GM23248 (cell line): ENCODE measurements around the gene CATSPER1. TPM values are rescaled to one million over a fixed set of nuclear protein-coding genes. Genes with fewer than 3 reads are reported as not detected.
"Not testable (repeated sequence)": the region's sequence is repeated elsewhere in the genome, so short reads cannot be mapped to it uniquely, and the experiment has no call there.

Experiments used
- DNase-seq: peaks from one replicate; pipeline ENCODE4 v3.0.0-alpha.2; 2015
- H2AFZ ChIP-seq: fragments of 200-600 bp; sonication (generic); 2 replicates; pipeline ENCODE4 v1.6.1; 2016; ENCODE audit warnings: antibody characterized with exemption
- H3F3A ChIP-seq: fragments of 200-600 bp; sonication (generic); 2 replicates; pipeline ENCODE4 v1.6.1; 2016; ENCODE audit warnings: mild to moderate bottlenecking, antibody characterized with exemption, mixed run types; ENCODE audit not compliant: insufficient read depth
- H3K27ac ChIP-seq: fragments of 200-600 bp; sonication (generic); 2 replicates; pipeline ENCODE4 v1.5.1; 2016; ENCODE audit warnings: mild to moderate bottlenecking
- H3K27me3 ChIP-seq: fragments of 200-600 bp; sonication (generic); replicated peaks from 2 replicates; pipeline ENCODE4 v1.6.1; 2016; ENCODE audit warnings: mild to moderate bottlenecking; ENCODE audit not compliant: insufficient read depth
- H3K36me3 ChIP-seq: fragments of 200-600 bp; sonication (generic); 2 replicates; pipeline ENCODE4 v1.6.1; 2016; ENCODE audit warnings: low read depth, mild to moderate bottlenecking
- H3K4me1 ChIP-seq: fragments of 200-600 bp; sonication (generic); 2 replicates; pipeline ENCODE4 v1.6.1; 2016; ENCODE audit warnings: mild to moderate bottlenecking; ENCODE audit not compliant: insufficient read depth
- H3K4me2 ChIP-seq: fragments of 200-600 bp; sonication (generic); one replicate; pipeline ENCODE4 v1.6.1; 2016; ENCODE audit warnings: mild to moderate bottlenecking; ENCODE audit not compliant: unreplicated experiment
- H3K4me3 ChIP-seq: fragments of 200-600 bp; sonication (generic); 2 replicates; pipeline ENCODE4 v1.5.1; 2016; ENCODE audit warnings: mild to moderate bottlenecking
- H3K79me2 ChIP-seq: fragments of 200-600 bp; sonication (generic); 2 replicates; pipeline ENCODE4 v1.6.1; 2016; ENCODE audit warnings: mild to moderate bottlenecking; ENCODE audit not compliant: insufficient read depth
- H3K9ac ChIP-seq: fragments of 200-600 bp; sonication (generic); 2 replicates; pipeline ENCODE4 v1.6.1; 2016; ENCODE audit warnings: mild to moderate bottlenecking
- H3K9me2 ChIP-seq: fragments of 200-600 bp; sonication (generic); 2 replicates; pipeline ENCODE4 v1.6.1; 2016; ENCODE audit warnings: mixed run types, mild to moderate bottlenecking, moderate library complexity; ENCODE audit not compliant: insufficient read depth
- H3K9me3 ChIP-seq: fragments of 200-600 bp; sonication (generic); one replicate; pipeline ENCODE4 v1.6.1; 2017; ENCODE audit warnings: low read depth
- H4K20me1 ChIP-seq: fragments of 200-600 bp; sonication (generic); 2 replicates; pipeline ENCODE4 v1.6.0; 2016; ENCODE audit not compliant: insufficient read depth
- EZH2 ChIP-seq: fragments of 200-600 bp; sonication (generic); IDR thresholded peaks from 2 replicates; pipeline ENCODE4 v1.6.1; 2018; ENCODE audit warnings: antibody characterized with exemption, mild to moderate bottlenecking; ENCODE audit not compliant: insufficient read depth, poor library complexity, severe bottlenecking
- EZH2phosphoT487 ChIP-seq: fragments of 200-600 bp; sonication (generic); IDR thresholded peaks from 2 replicates; pipeline ENCODE4 v1.6.1; 2018; ENCODE audit warnings: antibody characterized with exemption, moderate library complexity, mild to moderate bottlenecking, low read depth; ENCODE audit not compliant: insufficient read depth
- WGBS, 2 experiments: methylation state at CpG; one replicate each; pipeline ENCODE4 v1.1.6; 2015 to 2017; ENCODE audit warnings: low lambda C conversion rate in 2 of 2, low coverage in 1 of 2; ENCODE audit errors: missing lambda C conversion rate in 2 of 2; 5-methylcytosine and 5-hydroxymethylcytosine counted together
- in situ Hi-C: fragments of 300-500 bp; cut with MboI; formaldehyde crosslinking; loops from 2 replicates; pipeline ENCODE4 v1.15.0; 2020
- polyA plus RNA-seq: library from polyadenylated mRNA; unstranded; fragments of >200 nt; fragmentation: Nextera tagmentation; extraction: Ambion mirVana; gene quantifications from 2 replicates; pipeline ENCODE4 v1.2.1, GENCODE V29; 2016
- total RNA-seq: library from RNA; depleted of rRNA; stranded (reverse); fragments of >200 nt; shearing (Covaris generic); gene quantifications from 2 replicates; pipeline ENCODE4 v1.2.3, GENCODE V29; 2014

CATSPER1 gene
- total and polyA plus RNA-seq, 2 experiments from 2014 or later, result 1.7 TPM; not detected in 1

GRCh38 chr11:66036334-66036710, 10.0 kb upstream of the CATSPER1 start:
- Histone ChIP-seq H3K4me2 (no peak overlapping the region), H3K27ac (no peak overlapping the region), H3K9me3 (no peaks in the 10 kb centered on the region), H3K4me3 (no peak overlapping the region), H3F3A (no peaks in the 10 kb centered on the region), H4K20me1 (no peaks in the 10 kb centered on the region), H3K9ac (no peak overlapping the region), H3K27me3 (no peaks in the 10 kb centered on the region), H3K4me1 (no peaks in the 10 kb centered on the region), H2AFZ (no peak overlapping the region), H3K36me3 (no peaks in the 10 kb centered on the region), H3K9me2 (no peaks in the 10 kb centered on the region), H3K79me2 (no peaks in the 10 kb centered on the region)
- in situ Hi-C loops, result no loop called here
- TF ChIP-seq EZH2phosphoT487 (no peak), EZH2 (no peak)
- 61 to 65% methylated on average over 4 to 5 of the region's 5 CpGs for WGBS, 2 experiments
- no peak for DNase-seq

- Histone ChIP-seq H3K27ac (no peak overlapping the region), H3K4me1 (no peaks in the 10 kb centered on the region), H3K9ac (no peak overlapping the region), H3K79me2 (no peaks in the 10 kb centered on the region), H3K4me3 (no peak overlapping the region), H2AFZ (no peak overlapping the region), H3K4me2 (no peak overlapping the region), H3F3A (no peaks in the 10 kb centered on the region), H3K9me3 (no peaks in the 10 kb centered on the region), H4K20me1 (no peaks in the 10 kb centered on the region), H3K36me3 (no peaks in the 10 kb centered on the region), H3K27me3 (no peaks in the 10 kb centered on the region), H3K9me2 (no peaks in the 10 kb centered on the region)
- TF ChIP-seq EZH2 (no peak), EZH2phosphoT487 (no peak)
- DNase-seq, result no peak
- 58 to 65% methylated on average over 7 to 9 of the region's 9 CpGs for WGBS, 2 experiments
- in situ Hi-C loops, result no loop called here
Measured at GRCh38 chr11:66035653-66036333, 9.5 kb upstream of the CATSPER1 start.

GRCh38 chr11:66032957-66033735, 6.9 kb upstream of the CATSPER1 start:
- Histone ChIP-seq H3K4me1 (no peaks in the 10 kb centered on the region), H3K4me3 (no peak overlapping the region), H3K79me2 (no peaks in the 10 kb centered on the region), H3K9ac (no peak overlapping the region), H3K9me3 (no peaks in the 10 kb centered on the region), H3K4me2 (no peak overlapping the region), H2AFZ (no peak overlapping the region), H3K36me3 (no peaks in the 10 kb centered on the region), H3K9me2 (no peaks in the 10 kb centered on the region), H3K27ac (no peak overlapping the region), H4K20me1 (no peaks in the 10 kb centered on the region), H3K27me3 (no peaks in the 10 kb centered on the region), H3F3A (no peaks in the 10 kb centered on the region)
- in situ Hi-C loops, result no loop called here
- TF ChIP-seq EZH2phosphoT487, result no peak
- no peak for TF ChIP-seq EZH2
- DNase-seq, result no peak
- 90 to 95% methylated on average over 8 of the region's 8 CpGs for WGBS, 2 experiments

- H4K20me1 ChIP-seq, H3K27me3 ChIP-seq, H3K9ac ChIP-seq, DNase-seq, H3K36me3 ChIP-seq, H2AFZ ChIP-seq, H3K9me2 ChIP-seq, H3K9me3 ChIP-seq, H3K79me2 ChIP-seq, in situ Hi-C loops, H3F3A ChIP-seq, H3K4me2 ChIP-seq, H3K27ac ChIP-seq, H3K4me3 ChIP-seq: not testable (repeated sequence)
- 72 to 75% methylated on average over 5 of the region's 5 CpGs for WGBS, 2 experiments
- H3K4me1 ChIP-seq, result peaks cover 17% of the 10 kb centered on the region
Measured at GRCh38 chr11:66023186-66023440, 3.2 kb downstream of the CATSPER1 start.
